ENCODE measurements around the gene TMEM9B. TPM values are rescaled to one million over a fixed set of nuclear protein-coding genes. Genes with fewer than 3 reads are reported as not detected.
A peak's percentile ranks its signal among the peaks of the same experiment; 100 is the strongest.
"Not testable (repeated sequence)": the region's sequence is repeated elsewhere in the genome, so short reads cannot be mapped to it uniquely, and the experiment has no call there.

The TMEM9B gene
- total RNA-seq, 3 donors from 2014 or later (not counting 1 experiment from before 2014, with no cell fraction given), result 46.5 to 55.2 (median 51.4) TPM

- no peak overlapping the region for H3K27ac ChIP-seq (ENCODE audit: low read length)
- no peaks in the 10 kb centered on the region for H3K27me3 ChIP-seq (ENCODE audit: control insufficient read depth, insufficient read depth, low read length)
- DNase-seq, result no peak
- Mint-ChIP-seq H3K27ac (peak overlapping the region in 1 of 2 donors; percentile 61), H3K27me3 (ENCODE audit: low read depth in 2 of 2) (peaks cover 3 to 7% of the 10 kb centered on the region in 2 donors), H3K36me3 (no peaks in the 10 kb centered on the region), H3K9me3 (no peaks in the 10 kb centered on the region), H3K4me1 (peaks cover 0 to 25% of the 10 kb centered on the region in 2 donors), H3K4me3 (no peak overlapping the region)
- H3K36me3 ChIP-seq (ENCODE audit: control insufficient read depth, insufficient read depth, low read length), result no peaks in the 10 kb centered on the region
- no peak for TF ChIP-seq CTCF (IDR thresholded peaks at IDR 0.05)
- WGBS (ENCODE audit: insufficient coverage), result 82% methylated on average over 2 of the region's 3 CpGs
- peak in 2 of 3 donors; percentile 43 to 92 for ATAC-seq
- H3K4me1 ChIP-seq (ENCODE audit: control insufficient read depth, insufficient read depth, low read length), result no peaks in the 10 kb centered on the region
- H3K4me3 ChIP-seq (ENCODE audit: low read length), result no peak overlapping the region
- H3K9me3 ChIP-seq (ENCODE audit: control insufficient read depth, insufficient read depth, low read length), result no peaks in the 10 kb centered on the region
- intact Hi-C loops (cut with micrococcal nuclease), result no loop called here
Measured at GRCh38 chr11:8988329-8989234, 24.3 kb upstream of the TMEM9B start.

- H3K27me3 Mint-ChIP-seq (ENCODE audit: low read depth in 2 of 2), result peaks cover 3 to 7% of the 10 kb centered on the region in 2 donors
- no peaks in the 10 kb centered on the region for H3K36me3 ChIP-seq (ENCODE audit: control insufficient read depth, insufficient read depth, low read length)
- H3K27ac ChIP-seq (ENCODE audit: low read length), result no peak overlapping the region
- H3K27me3 ChIP-seq (ENCODE audit: control insufficient read depth, insufficient read depth, low read length), result no peaks in the 10 kb centered on the region
- H3K36me3 Mint-ChIP-seq, result no peaks in the 10 kb centered on the region
- intact Hi-C loops (cut with micrococcal nuclease), result no loop called here
- no peak for DNase-seq
- H3K27ac Mint-ChIP-seq, result peak overlapping the region in 1 of 2 donors; percentile 15
- WGBS (ENCODE audit: insufficient coverage), result 100% methylated on average over 1 of the region's 2 CpGs
- no peak overlapping the region for H3K4me3 Mint-ChIP-seq
- H3K9me3 ChIP-seq (ENCODE audit: control insufficient read depth, insufficient read depth, low read length), result no peaks in the 10 kb centered on the region
- no peak for TF ChIP-seq CTCF (IDR thresholded peaks at IDR 0.05)
- peaks cover 0 to 25% of the 10 kb centered on the region in 2 donors for H3K4me1 Mint-ChIP-seq
- H3K4me1 ChIP-seq (ENCODE audit: control insufficient read depth, insufficient read depth, low read length), result no peaks in the 10 kb centered on the region
- H3K4me3 ChIP-seq (ENCODE audit: low read length), result no peak overlapping the region
- no peaks in the 10 kb centered on the region for H3K9me3 Mint-ChIP-seq
- peak in 1 of 3 donors; percentile 24 for ATAC-seq
Measured at GRCh38 chr11:8987446-8987845, 23.2 kb upstream of the TMEM9B start.

- H3K27ac ChIP-seq (ENCODE audit: low read length); H3K27me3 Mint-ChIP-seq (ENCODE audit: low read depth in 2 of 2); DNase-seq; H3K4me3 ChIP-seq (ENCODE audit: low read length); ATAC-seq; H3K4me3 Mint-ChIP-seq; H3K4me1 ChIP-seq (ENCODE audit: control insufficient read depth, insufficient read depth, low read length); H3K36me3 Mint-ChIP-seq; intact Hi-C loops (cut with micrococcal nuclease); H3K36me3 ChIP-seq (ENCODE audit: control insufficient read depth, insufficient read depth, low read length); H3K9me3 ChIP-seq (ENCODE audit: control insufficient read depth, insufficient read depth, low read length); H3K27me3 ChIP-seq (ENCODE audit: control insufficient read depth, insufficient read depth, low read length); H3K9me3 Mint-ChIP-seq; H3K27ac Mint-ChIP-seq: not testable (repeated sequence)
- 88% methylated on average over 6 of the region's 6 CpGs for WGBS (ENCODE audit: insufficient coverage)
- H3K4me1 Mint-ChIP-seq, result peaks cover 0 to 25% of the 10 kb centered on the region in 2 donors
Measured at GRCh38 chr11:8986772-8987171, 22.5 kb upstream of the TMEM9B start.

GRCh38 chr11:8985462-8985861, 21.2 kb upstream of the TMEM9B start:
- intact Hi-C loops (cut with micrococcal nuclease), result no loop called here
- Mint-ChIP-seq H3K27me3 (ENCODE audit: low read depth in 2 of 2) (peaks cover 0 to 7% of the 10 kb centered on the region in 2 donors), H3K4me3 (no peak overlapping the region), H3K36me3 (no peaks in the 10 kb centered on the region), H3K4me1 (peaks cover 0 to 25% of the 10 kb centered on the region in 2 donors), H3K9me3 (no peaks in the 10 kb centered on the region), H3K27ac (no peak overlapping the region)
- H3K36me3 ChIP-seq (ENCODE audit: control insufficient read depth, insufficient read depth, low read length), result no peaks in the 10 kb centered on the region
- no peaks in the 10 kb centered on the region for H3K9me3 ChIP-seq (ENCODE audit: control insufficient read depth, insufficient read depth, low read length)
- TF ChIP-seq CTCF (IDR thresholded peaks at IDR 0.05), result no peak
- H3K4me3 ChIP-seq (ENCODE audit: low read length), result no peak overlapping the region
- H3K27me3 ChIP-seq (ENCODE audit: control insufficient read depth, insufficient read depth, low read length), result no peaks in the 10 kb centered on the region
- DNase-seq (no peak), ATAC-seq (no peak)
- H3K27ac ChIP-seq (ENCODE audit: low read length), result no peak overlapping the region
- WGBS (ENCODE audit: insufficient coverage), result 83% methylated on average over 5 of the region's 5 CpGs
- H3K4me1 ChIP-seq (ENCODE audit: control insufficient read depth, insufficient read depth, low read length), result no peaks in the 10 kb centered on the region

Measured in natural killer cell (primary cell).